H9 (cell line): ENCODE measurements around the gene NTPCR. TPM values are rescaled to one million over a fixed set of nuclear protein-coding genes. Genes with fewer than 3 reads are reported as not detected.

ENCODE experiments used
- DNase-seq: peaks from one replicate; pipeline ENCODE4 v3.0.0-alpha.2; 2017
- H2AFZ ChIP-seq: one replicate; pipeline ENCODE4 v1.6.1; 2013; ENCODE audit warnings: mild to moderate bottlenecking, low read length, control low read depth, moderate library complexity
- H2AK5ac ChIP-seq: 2 replicates; pipeline ENCODE4 v1.6.1; 2013; ENCODE audit warnings: low read length, control low read depth, mixed read lengths; ENCODE audit not compliant: insufficient read length
- H2BK120ac ChIP-seq: one replicate; pipeline ENCODE4 v1.6.1; 2013; ENCODE audit warnings: low read depth, mild to moderate bottlenecking, low read length, control low read depth, inconsistent platforms; ENCODE audit not compliant: poor library complexity, severe bottlenecking
- H2BK12ac ChIP-seq: 2 replicates; pipeline ENCODE4 v1.6.1; 2013; ENCODE audit warnings: low read length, control low read depth, mixed read lengths, low read depth; ENCODE audit not compliant: insufficient read length
- H2BK15ac ChIP-seq: 2 replicates; pipeline ENCODE4 v1.6.1; 2013; ENCODE audit warnings: low read depth, low read length, control low read depth
- H2BK20ac ChIP-seq: one replicate; pipeline ENCODE4 v1.6.1; 2013; ENCODE audit warnings: low read depth, mild to moderate bottlenecking, low read length, control low read depth, inconsistent platforms; ENCODE audit not compliant: poor library complexity, severe bottlenecking
- H2BK5ac ChIP-seq: 2 replicates; pipeline ENCODE4 v1.6.1; 2013; ENCODE audit warnings: low read length, control low read depth, mixed read lengths; ENCODE audit not compliant: insufficient read length
- H3K14ac ChIP-seq: 2 replicates; pipeline ENCODE4 v1.6.1; 2013; ENCODE audit warnings: low read length, control low read depth; ENCODE audit not compliant: insufficient read depth
- H3K18ac ChIP-seq: 2 replicates; pipeline ENCODE4 v1.6.1; 2013; ENCODE audit warnings: low read depth, mild to moderate bottlenecking, mixed read lengths, low read length, control low read depth; ENCODE audit not compliant: insufficient read length
- H3K23ac ChIP-seq: 2 replicates; pipeline ENCODE4 v1.6.1; 2013; ENCODE audit warnings: low read length, control low read depth, mixed read lengths, low read depth; ENCODE audit not compliant: insufficient read length
- H3K23me2 ChIP-seq: 2 replicates; pipeline ENCODE4 v1.6.1; 2013; ENCODE audit warnings: low read depth, mild to moderate bottlenecking, mixed read lengths, low read length, control low read depth; ENCODE audit not compliant: insufficient read length, poor library complexity, severe bottlenecking
- H3K27ac ChIP-seq: 2 replicates; pipeline ENCODE4 v1.5.1; 2013; ENCODE audit warnings: low read length, control low read depth, mixed read lengths, low read depth; ENCODE audit not compliant: insufficient read length
- H3K27me3 ChIP-seq: 2 replicates; pipeline ENCODE4 v1.6.1; 2013; ENCODE audit warnings: low read length, control low read depth, inconsistent platforms; ENCODE audit not compliant: insufficient read depth
- H3K4ac ChIP-seq: 2 replicates; pipeline ENCODE4 v1.6.1; 2013; ENCODE audit warnings: low read depth, mild to moderate bottlenecking, control low read depth, inconsistent platforms, low read length, moderate library complexity
- H3K4me1 ChIP-seq: 2 replicates; pipeline ENCODE4 v1.6.1; 2013; ENCODE audit warnings: low read length, control low read depth, inconsistent platforms; ENCODE audit not compliant: insufficient read depth
- H3K4me2 ChIP-seq: 2 replicates; pipeline ENCODE4 v1.6.1; 2013; ENCODE audit warnings: low read length, control low read depth, mixed read lengths; ENCODE audit not compliant: insufficient read length, insufficient read depth
- H3K56ac ChIP-seq: 2 replicates; pipeline ENCODE4 v1.6.1; 2013; ENCODE audit warnings: low read depth, mild to moderate bottlenecking, mixed read lengths, low read length, control low read depth; ENCODE audit not compliant: insufficient read length
- H3K79me1 ChIP-seq: 2 replicates; pipeline ENCODE4 v1.6.1; 2013; ENCODE audit warnings: low read depth, mild to moderate bottlenecking, moderate library complexity, low read length, control low read depth, inconsistent platforms; ENCODE audit not compliant: insufficient read depth, poor library complexity, severe bottlenecking
- H3K79me2 ChIP-seq: 2 replicates; pipeline ENCODE4 v1.6.1; 2013; ENCODE audit warnings: low read length, control low read depth, inconsistent platforms; ENCODE audit not compliant: insufficient read depth
- H3K9ac ChIP-seq: 2 replicates; pipeline ENCODE4 v1.6.1; 2013; ENCODE audit warnings: low read length, control low read depth, mixed read lengths; ENCODE audit not compliant: insufficient read length; ENCODE audit errors: extremely low read depth
- H3K9me3 ChIP-seq: one replicate; pipeline ENCODE4 v1.6.1; 2013; ENCODE audit warnings: low read depth, low read length, inconsistent platforms; ENCODE audit not compliant: control insufficient read depth
- H3T11ph ChIP-seq: one replicate; pipeline ENCODE4 v1.6.1; 2013; ENCODE audit warnings: mild to moderate bottlenecking, low read length, control low read depth, inconsistent platforms
- H4K20me1 ChIP-seq: one replicate; pipeline ENCODE4 v1.6.1; 2013; ENCODE audit not compliant: control insufficient read depth, insufficient read length, insufficient read depth
- H4K5ac ChIP-seq: 2 replicates; pipeline ENCODE4 v1.6.1; 2013; ENCODE audit warnings: low read depth, mild to moderate bottlenecking, mixed read lengths, low read length, control low read depth; ENCODE audit not compliant: insufficient read length
- H4K8ac ChIP-seq: replicated peaks from 2 replicates; pipeline ENCODE4 v1.6.1; 2013; ENCODE audit warnings: low read length, control low read depth, mixed read lengths, low read depth; ENCODE audit not compliant: insufficient read length
- H4K91ac ChIP-seq: 2 replicates; pipeline ENCODE4 v1.6.1; 2013; ENCODE audit warnings: low read depth, mild to moderate bottlenecking, moderate library complexity, mixed read lengths, low read length, control low read depth; ENCODE audit not compliant: insufficient read length
- H3K27ac Mint-ChIP-seq, 3 experiments: 2 replicates in 2 of 3; 3 replicates in 1 of 3; pipeline ENCODE4 v1.8.0; 2020 to 2021; ENCODE audit warnings: mixed read lengths in 3 of 3, mild to moderate bottlenecking in 1 of 3, moderate library complexity in 1 of 3
- H3K27me3 Mint-ChIP-seq: 2 replicates; pipeline ENCODE4 v1.8.0; 2021; ENCODE audit warnings: low read depth, mild to moderate bottlenecking, moderate library complexity, mixed read lengths
- H3K36me3 Mint-ChIP-seq, 3 experiments: 2 replicates in 2 of 3; 3 replicates in 1 of 3; pipeline ENCODE4 v1.8.0; 2020 to 2021; ENCODE audit warnings: low read depth in 3 of 3, mixed read lengths in 3 of 3; ENCODE audit not compliant: insufficient read depth in 1 of 3
- H3K4me1 Mint-ChIP-seq, 2 experiments: 2 replicates each; pipeline ENCODE4 v1.8.0; 2020; ENCODE audit warnings: mixed read lengths in 2 of 2
- H3K4me3 Mint-ChIP-seq, 2 experiments: 2 replicates in 1 of 2; 3 replicates in 1 of 2; pipeline ENCODE4 v1.8.0; 2020 to 2021; ENCODE audit warnings: mild to moderate bottlenecking in 2 of 2, mixed read lengths in 2 of 2, moderate library complexity in 1 of 2
- H3K9me3 Mint-ChIP-seq, 2 experiments: 2 replicates in 1 of 2; 3 replicates in 1 of 2; pipeline ENCODE4 v1.8.0; 2020; ENCODE audit warnings: mild to moderate bottlenecking in 2 of 2, mixed read lengths in 2 of 2, moderate library complexity in 1 of 2
- WGBS: extraction: QIAGEN DNeasy Blood & Tissue Kit; methylation state at CpG from one replicate; pipeline ENCODE4 v1.1.7; 2013; ENCODE audit warnings: missing lambda C conversion rate, low lambda C conversion rate, mixed read lengths; ENCODE audit not compliant: insufficient read length; ENCODE audit errors: extremely low coverage; 5-methylcytosine and 5-hydroxymethylcytosine counted together
- total RNA-seq: library from RNA; stranded (reverse); gene quantifications from 2 replicates; pipeline ENCODE4 v1.2.1, GENCODE V29; 2021
- TF ChIP-seq, protein P1 (sequence below): fragments of 200-600 bp; sonication (generic); conservative IDR thresholded peaks from 3 replicates; pipeline ENCODE4 v1.8.0; 2021; ENCODE audit warnings: antibody characterized with exemption, mild to moderate bottlenecking

NTPCR gene
- total RNA-seq, 1 experiment from 2014 or later: 87.4 TPM

DNA sequence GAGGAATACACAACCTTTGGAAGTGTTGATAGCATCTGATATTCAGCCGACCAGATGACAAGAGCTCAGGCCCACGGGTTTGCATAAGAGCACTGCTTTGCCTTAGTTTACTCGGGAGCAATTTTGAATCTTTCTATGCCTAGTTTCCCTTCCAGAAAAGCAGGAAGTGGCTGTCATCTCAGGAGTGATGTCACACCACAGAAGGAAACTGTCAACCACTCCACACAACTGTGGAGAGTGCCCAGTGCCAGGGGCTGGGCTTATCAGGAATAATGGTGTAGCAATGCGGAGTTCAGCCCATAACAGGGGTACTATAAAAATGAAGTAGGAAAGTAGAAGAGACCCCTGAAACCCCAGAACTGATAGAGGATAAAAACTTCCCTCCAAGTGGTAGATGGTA, 28.4 kb downstream of the NTPCR start:
- H4K20me1 ChIP-seq: no peaks in the 10 kb centered on the region
- no peak overlapping the region for H3T11ph ChIP-seq
- no peak overlapping the region for H3K14ac ChIP-seq
- TF ChIP-seq, protein P1, sequence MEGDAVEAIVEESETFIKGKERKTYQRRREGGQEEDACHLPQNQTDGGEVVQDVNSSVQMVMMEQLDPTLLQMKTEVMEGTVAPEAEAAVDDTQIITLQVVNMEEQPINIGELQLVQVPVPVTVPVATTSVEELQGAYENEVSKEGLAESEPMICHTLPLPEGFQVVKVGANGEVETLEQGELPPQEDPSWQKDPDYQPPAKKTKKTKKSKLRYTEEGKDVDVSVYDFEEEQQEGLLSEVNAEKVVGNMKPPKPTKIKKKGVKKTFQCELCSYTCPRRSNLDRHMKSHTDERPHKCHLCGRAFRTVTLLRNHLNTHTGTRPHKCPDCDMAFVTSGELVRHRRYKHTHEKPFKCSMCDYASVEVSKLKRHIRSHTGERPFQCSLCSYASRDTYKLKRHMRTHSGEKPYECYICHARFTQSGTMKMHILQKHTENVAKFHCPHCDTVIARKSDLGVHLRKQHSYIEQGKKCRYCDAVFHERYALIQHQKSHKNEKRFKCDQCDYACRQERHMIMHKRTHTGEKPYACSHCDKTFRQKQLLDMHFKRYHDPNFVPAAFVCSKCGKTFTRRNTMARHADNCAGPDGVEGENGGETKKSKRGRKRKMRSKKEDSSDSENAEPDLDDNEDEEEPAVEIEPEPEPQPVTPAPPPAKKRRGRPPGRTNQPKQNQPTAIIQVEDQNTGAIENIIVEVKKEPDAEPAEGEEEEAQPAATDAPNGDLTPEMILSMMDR: no peak
- H3K4me2 ChIP-seq: no peak overlapping the region
- H3K9me3 ChIP-seq: no peaks in the 10 kb centered on the region
- H2AK5ac ChIP-seq: no peak overlapping the region
- H3K23ac ChIP-seq: no peak overlapping the region
- H3K79me2 ChIP-seq: no peaks in the 10 kb centered on the region
- H3K27ac ChIP-seq: no peak overlapping the region
- no peak overlapping the region for H4K91ac ChIP-seq
- H3K4me1 Mint-ChIP-seq: peaks cover 8 to 10% of the 10 kb centered on the region in 2 experiments
- no peak overlapping the region for H2BK120ac ChIP-seq
- H3K27me3 ChIP-seq: no peaks in the 10 kb centered on the region
- H3K4me3 Mint-ChIP-seq: no peak overlapping the region
- H2BK15ac ChIP-seq: no peak overlapping the region
- H3K18ac ChIP-seq: no peak overlapping the region
- H3K27me3 Mint-ChIP-seq: peaks cover 2% of the 10 kb centered on the region; the same call in 1 of the 2 replicates
- H2BK20ac ChIP-seq: no peak overlapping the region
- no peak overlapping the region for H2AFZ ChIP-seq
- no CpG with 5 or more reads among the region's 4 CpGs for WGBS
- no peak overlapping the region for H2BK12ac ChIP-seq
- H3K56ac ChIP-seq: no peak overlapping the region
- no peaks in the 10 kb centered on the region for H3K4me1 ChIP-seq
- H3K27ac Mint-ChIP-seq: no peak overlapping the region
- H4K8ac ChIP-seq: no peak overlapping the region
- no peak for DNase-seq
- no peak overlapping the region for H3K9ac ChIP-seq
- peaks cover 18 to 46% (median 45%) of the 10 kb centered on the region in 3 experiments for H3K36me3 Mint-ChIP-seq
- H4K5ac ChIP-seq: no peak overlapping the region
- H3K79me1 ChIP-seq: no peaks in the 10 kb centered on the region
- peaks cover 0 to under 1% of the 10 kb centered on the region in 2 experiments; a peak in 1 of 5 replicates for H3K9me3 Mint-ChIP-seq
- H2BK5ac ChIP-seq: no peak overlapping the region
- no peak overlapping the region for H3K4ac ChIP-seq
- no peaks in the 10 kb centered on the region for H3K23me2 ChIP-seq
